ENCODE measurements around the gene RAB3D. TPM values are rescaled to one million over a fixed set of nuclear protein-coding genes. Genes with fewer than 3 reads are reported as not detected.
"Not testable (repeated sequence)": the region's sequence is repeated elsewhere in the genome, so short reads cannot be mapped to it uniquely, and the experiment has no call there.

Gene RAB3D
- total and polyA plus RNA-seq, 2 of the 4 experiments (the other 2 are of a cell fraction): 4.8 to 5.5 TPM

DNA sequence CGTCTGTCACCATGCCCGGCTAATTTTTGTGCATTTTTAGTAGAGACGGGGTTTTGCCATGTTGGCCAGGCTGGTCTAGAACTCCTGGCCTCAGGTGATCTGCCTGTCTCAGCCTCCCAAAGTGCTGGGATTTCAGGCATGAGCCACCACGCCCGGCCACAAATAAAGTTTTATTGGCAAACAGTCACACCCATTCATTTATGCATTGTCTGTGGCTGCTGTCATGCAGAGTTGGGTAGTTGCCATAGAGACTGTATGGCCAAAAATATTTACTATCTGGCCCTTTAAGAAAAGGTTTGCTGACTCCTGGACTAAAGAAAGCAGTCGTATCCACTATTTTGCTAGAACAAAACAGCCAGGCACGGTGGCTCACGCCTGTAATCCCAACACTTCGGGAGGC, 5.6 kb downstream of the RAB3D start:
- H3K4me1 ChIP-seq (ENCODE audit: control insufficient read depth, insufficient read depth, low read length); H3K4me2 ChIP-seq (ENCODE audit: low read depth, low read length); H3K14ac ChIP-seq (replicated peaks; ENCODE audit: low read depth, low read length); H3K18ac ChIP-seq (ENCODE audit: low read depth, low read length); DNase-seq; H2BK5ac ChIP-seq (ENCODE audit: low read depth, low read length, poor library complexity, severe bottlenecking); H3K56ac ChIP-seq (ENCODE audit: extremely low read depth, insufficient read depth, low read length); intact Hi-C loops (cut with micrococcal nuclease); H2AFZ ChIP-seq (replicated peaks; ENCODE audit: low read length, poor library complexity); POLR2A ChIA-PET (ENCODE audit: unreplicated experiment); H2BK15ac ChIP-seq (ENCODE audit: low read depth, low read length); H3K9me1 ChIP-seq (ENCODE audit: insufficient read depth, low read length); H3K4me3 ChIP-seq (ENCODE audit: insufficient read depth, low read depth, low read length); dilution Hi-C loops (cut with HindIII; ENCODE audit: low sequenced_read_pairs, unreplicated experiment); H4K5ac ChIP-seq (ENCODE audit: low read depth, low read length); H2AK9ac ChIP-seq (replicated peaks; ENCODE audit: low read depth, low read length, poor library complexity); H4K20me1 ChIP-seq (ENCODE audit: insufficient read depth, low read length); CTCF ChIA-PET; ATAC-seq (ENCODE audit: low read depth); in situ Hi-C loops (cut with MboI; ENCODE audit: low sequenced_read_pairs); H3K79me1 ChIP-seq (ENCODE audit: low read depth in 1 of 2, low read length in 2 of 2); BruUV-seq (replicated peaks); H3K9me3 ChIP-seq (ENCODE audit: control insufficient read depth, insufficient read depth, low read length); H3K27me3 ChIP-seq (ENCODE audit: control insufficient read depth, insufficient read depth, low read length); H3K23ac ChIP-seq (ENCODE audit: low read depth, low read length); H4K8ac ChIP-seq (ENCODE audit: low read depth in 2 of 2, low read length in 2 of 2); H4K91ac ChIP-seq (ENCODE audit: insufficient read depth, low read depth, low read length); H3K27ac ChIP-seq (ENCODE audit: insufficient read depth, low read length); H3K4ac ChIP-seq (ENCODE audit: low read depth, low read length); H2BK20ac ChIP-seq (ENCODE audit: low read depth, low read length); H2AK5ac ChIP-seq (ENCODE audit: low read depth, low read length); H2BK120ac ChIP-seq (ENCODE audit: low read depth, low read length); H3K9ac ChIP-seq (ENCODE audit: low read depth, low read length): not testable (repeated sequence)
- 96% methylated on average over 4 of the region's 9 CpGs; no CpG with 5 or more reads in 1 of the 2 experiments for WGBS, 2 experiments (ENCODE audit: extremely low coverage in 2 of 2, insufficient read length in 1 of 2)
- peaks cover 23% of the 10 kb centered on the region for H3K36me3 ChIP-seq (ENCODE audit: control insufficient read depth, insufficient read depth, low read length)
